Germinal center (tissue), 1 donor: ENCODE results near the gene KLK4.
"Not testable (repeated sequence)": the region's sequence is repeated elsewhere in the genome, so short reads cannot be mapped to it uniquely, and the experiment has no call there.

ENCODE experiments used
- DNase-seq: peaks from one replicate; pipeline ENCODE4 v3.0.0; 2012; ENCODE audit warnings: mixed read lengths, low spot score

The KLK4 gene

DNA sequence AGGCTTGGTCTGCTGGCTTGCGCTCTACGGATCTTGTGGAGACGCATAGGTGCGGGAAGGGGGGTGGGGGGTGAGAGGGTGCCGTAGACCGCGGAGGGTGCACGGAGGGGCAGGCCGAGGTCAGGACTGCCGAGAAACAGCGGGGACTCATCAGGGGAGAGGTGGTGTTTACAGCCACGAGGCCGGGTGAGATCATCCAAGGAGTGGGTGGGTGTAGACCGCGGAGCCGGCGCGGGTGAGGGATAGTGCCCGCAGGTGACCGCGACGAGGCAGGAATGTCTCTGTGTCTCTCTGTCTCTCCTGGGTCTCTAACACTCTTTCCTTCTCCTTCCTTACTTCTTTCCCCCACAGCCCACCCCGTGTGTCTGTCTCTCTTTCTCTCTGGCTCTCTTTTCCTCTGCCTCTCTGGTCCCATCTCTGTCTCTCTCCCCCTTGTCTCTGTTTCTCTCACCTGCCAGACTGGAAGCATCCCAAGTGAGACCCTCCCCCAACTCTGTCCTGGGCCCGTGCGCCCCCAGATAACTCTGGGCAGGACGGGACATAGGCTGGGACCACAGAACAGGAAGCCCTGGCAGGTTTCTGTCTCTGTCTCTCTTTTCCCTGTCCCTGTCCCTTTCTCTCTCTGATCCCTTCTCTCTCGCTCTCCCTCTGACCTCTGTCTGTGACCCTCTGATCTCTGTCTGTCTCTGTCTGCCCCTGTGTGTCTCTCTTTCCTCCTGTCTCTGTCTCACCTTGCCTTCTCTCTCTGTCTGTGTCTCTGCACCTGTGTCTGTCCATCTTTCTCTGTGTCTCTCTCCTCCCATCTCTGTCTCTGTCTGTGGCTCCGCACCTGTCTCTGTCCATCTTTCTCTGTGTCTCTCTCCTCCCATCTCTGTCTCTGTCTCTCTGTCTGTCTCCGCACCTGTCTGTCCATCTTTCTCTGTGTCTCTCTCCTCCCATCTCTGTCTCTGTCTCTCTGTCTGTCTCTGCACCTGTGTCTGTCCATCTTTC is 1.8 kb upstream of the KLK4 start:
- DNase-seq = no peak

DNA sequence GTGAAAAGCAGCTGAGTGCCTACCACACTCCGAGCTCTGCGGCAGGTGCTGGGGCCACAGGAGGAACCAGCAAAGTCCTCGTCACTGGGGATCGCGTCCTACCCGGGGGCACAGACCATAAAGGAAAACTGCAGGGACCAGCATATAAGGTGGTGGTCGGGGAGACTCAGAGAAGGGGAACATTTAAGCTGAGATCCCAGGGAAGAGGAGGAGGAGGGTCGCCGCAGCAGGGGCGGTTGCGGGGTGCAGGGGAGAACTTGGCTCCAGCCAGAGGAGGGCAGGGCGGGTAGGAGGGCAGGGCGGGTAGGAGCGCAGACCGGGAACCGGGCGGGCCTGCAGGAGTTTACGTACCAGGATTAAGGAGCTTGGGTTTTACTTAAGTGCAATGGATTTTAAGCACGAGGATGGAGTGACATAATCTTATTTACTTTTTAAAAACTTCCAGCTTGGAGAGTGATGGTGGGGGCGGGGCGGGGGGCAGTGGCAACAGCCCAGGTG is 956 bp upstream of the KLK4 start:
- no peak for DNase-seq

DNA sequence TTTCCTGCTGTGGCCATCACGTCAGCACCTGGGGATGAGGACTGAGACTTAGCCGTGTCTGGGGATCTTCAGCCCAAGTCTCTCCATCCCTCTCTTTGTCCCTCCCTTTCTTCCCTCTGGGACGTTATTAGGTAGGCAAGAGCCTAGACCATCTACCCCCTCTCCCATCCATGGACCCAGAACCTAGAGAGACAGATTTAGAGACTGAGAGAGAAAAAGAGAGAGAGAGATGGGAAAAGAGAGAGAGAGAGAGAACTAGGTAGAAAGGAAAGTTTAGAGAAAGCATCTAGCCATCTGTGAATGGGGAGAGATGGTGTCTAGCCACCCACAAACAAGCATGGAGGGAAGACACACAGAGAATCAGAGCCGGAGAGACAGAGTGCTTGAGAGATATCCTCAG is 473 bp downstream of the KLK4 start:
- DNase-seq = no peak

DNA sequence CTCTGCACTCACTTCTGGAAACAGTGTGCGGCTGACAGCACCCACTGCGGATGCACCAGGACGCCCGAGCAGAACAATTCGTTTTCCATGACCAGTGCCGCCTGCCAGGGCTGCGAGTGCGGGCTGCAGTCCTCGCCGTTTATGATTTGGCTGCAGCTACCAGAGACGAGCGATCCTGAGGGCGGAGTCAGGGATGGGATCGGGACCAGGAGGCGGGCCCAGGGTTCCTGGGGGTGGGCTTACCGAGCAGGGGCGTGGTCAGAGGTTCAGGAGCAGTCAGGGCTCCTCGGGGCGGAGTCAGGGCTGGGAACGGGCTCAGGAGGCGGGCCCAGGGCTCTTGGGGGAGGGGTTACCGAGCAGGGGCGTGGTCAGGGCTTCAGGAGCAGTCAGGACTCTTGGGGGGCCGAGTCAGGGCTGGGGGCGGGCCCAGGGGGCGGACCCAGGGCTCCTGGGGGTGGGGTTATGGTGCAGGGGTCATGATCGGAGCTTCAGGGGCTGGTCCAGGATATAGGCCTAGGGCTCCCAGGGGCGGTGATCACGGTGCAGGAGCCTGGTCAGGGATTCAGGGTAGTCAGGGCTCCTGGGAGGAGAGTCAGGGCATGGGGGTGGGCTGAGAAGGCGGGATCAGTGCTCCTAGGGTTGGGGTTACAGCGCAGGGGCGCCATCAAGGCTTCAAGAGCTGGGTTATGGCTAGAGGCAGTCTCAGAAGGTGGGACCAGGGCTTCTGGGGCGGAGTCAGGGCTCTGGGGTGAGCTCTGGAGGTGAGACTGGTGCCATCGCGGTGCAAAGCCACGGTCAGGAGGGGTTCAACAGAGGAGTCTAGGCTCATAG is 1.7 kb downstream of the KLK4 start:
- peak; percentile 82 for DNase-seq

DNA sequence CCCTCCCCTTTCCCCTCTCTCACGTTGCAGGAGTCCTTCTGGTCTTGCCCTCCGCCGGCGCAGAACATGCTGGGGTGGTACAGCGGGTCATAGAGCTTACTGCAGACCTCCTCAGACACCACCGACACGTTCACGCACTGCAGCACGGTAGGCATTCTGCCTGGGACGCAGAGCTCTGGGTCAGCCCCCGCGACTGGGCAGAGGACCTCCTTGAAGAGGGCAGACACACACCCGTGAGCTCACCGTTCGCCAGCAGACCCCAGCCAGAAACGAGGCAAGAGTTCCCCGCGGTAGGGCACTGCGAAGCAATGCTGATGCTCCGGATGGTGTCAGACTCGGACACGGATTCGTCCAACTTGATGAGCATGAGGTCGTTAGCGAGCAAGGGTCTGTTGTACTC is 2.9 kb downstream of the KLK4 start:
- DNase-seq = no peak

DNA sequence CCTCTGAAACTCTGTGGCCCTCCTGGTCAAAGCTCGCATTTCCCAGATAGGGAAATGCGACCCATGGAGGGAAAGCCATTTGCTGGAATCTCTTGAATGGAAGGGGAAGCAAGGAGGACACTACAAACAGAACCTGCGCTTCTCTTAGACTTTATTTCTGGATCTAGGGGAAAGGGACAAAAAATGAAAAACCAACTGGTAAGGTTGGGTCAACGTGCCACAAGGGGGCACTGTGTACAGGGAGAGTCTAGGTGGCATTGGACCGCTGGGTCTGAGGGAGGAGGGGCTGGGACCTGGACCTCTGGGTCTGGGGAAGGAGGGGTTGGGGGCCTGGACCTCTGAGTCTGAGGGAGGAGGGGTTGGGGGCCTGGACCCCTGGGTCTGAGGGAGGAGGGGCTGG is 5.0 kb downstream of the KLK4 start:
- peak; percentile 49 for DNase-seq

DNA sequence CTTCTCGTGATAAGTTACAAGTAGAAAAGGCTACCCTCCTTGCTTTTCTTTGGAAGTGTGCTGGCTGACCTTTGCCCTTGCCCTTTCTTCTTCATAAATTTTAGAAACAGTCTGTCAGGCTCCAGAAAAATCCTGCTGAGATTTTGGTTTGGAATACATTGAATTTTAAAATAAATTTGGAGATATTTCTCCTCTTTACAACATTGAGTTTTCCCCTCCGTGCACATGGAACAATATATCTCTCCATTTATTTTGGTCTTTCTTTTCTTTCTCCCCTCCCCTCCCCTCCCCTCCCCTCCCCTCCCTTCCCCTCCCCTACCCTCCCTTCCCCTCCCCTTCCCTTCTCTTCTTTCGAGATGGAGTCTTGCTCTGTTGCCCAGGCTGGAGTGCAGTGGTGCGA is 8.6 kb downstream of the KLK4 start:
- DNase-seq = no peak

DNA sequence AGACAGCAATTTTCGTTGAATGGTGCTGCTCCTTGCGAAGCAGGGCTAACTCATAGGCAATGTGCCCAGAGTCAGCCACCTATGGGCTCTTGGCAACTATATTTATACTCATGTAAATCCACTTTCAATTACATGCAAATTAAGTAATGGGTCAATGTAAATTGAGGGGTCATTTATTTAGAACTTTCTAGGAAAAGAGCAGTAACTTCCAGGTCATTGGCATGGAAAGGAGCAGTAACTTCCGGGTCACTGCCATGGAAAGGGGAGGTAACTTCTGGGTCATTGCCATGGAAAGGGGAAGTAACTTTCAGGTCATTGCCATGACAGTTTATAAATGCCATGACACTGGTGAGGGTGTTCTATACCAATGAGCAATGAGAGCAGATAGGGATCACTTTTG is 11.6 kb downstream of the KLK4 start:
- DNase-seq = no peak

DNA sequence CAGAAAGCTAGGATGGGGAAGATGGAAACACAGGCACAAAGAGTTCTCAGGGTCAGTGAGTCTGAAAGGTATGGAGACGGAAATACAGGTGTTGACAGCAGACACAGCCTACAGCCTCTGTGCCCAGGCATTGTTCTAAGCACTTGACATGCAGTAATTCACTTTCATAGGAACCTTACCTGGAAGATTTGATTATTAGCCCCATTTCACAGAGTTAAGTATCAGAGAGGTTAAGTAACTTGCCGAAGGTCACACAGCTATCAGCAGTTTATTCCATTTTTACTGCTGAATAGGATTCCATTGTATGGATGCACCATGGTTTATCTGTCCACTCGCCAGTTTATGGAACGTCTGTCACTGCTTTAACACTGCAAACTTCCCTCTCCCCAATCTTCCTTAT is 13.2 kb downstream of the KLK4 start:
- no peak for DNase-seq

DNA sequence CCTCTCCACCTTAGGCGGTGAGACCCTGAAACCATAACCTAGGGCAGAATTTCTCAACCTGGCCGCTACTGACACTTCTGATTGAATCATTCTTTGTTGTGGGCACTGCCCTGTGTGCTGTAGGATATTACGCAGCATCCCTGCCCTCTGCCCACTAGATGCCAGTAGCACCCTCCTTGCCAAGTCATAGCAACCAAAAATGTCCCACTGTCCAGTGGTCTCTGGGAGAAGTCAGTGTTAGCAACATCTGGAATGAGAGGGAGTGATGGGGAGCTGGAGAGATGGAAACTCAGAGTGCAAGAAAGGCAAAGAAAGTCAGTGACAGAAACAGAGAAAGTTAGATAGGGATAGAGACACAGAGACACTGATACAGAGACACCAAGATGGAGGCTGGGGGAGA is 13.6 kb downstream of the KLK4 start:
- DNase-seq = no peak

DNA sequence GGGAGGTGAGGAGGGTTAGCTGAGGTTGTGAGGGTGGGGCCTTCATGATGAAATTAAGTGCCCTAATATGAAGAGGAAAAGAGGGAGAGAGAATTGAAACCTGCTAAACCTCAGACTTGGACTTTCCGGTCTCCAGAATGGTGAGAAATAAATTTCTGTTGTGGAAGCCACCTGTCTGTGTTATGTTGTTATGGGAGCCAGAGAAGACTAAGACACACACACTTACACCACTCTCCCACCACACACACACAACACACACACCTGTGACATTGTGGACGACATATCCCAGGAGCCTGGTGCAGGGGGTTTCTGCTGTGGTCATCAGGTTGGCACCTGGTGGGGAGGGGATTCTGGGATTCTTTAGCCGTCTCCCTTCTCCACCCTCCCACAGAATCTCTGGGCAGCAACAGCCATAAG is 14.0 kb downstream of the KLK4 start:
- no peak for DNase-seq

DNA sequence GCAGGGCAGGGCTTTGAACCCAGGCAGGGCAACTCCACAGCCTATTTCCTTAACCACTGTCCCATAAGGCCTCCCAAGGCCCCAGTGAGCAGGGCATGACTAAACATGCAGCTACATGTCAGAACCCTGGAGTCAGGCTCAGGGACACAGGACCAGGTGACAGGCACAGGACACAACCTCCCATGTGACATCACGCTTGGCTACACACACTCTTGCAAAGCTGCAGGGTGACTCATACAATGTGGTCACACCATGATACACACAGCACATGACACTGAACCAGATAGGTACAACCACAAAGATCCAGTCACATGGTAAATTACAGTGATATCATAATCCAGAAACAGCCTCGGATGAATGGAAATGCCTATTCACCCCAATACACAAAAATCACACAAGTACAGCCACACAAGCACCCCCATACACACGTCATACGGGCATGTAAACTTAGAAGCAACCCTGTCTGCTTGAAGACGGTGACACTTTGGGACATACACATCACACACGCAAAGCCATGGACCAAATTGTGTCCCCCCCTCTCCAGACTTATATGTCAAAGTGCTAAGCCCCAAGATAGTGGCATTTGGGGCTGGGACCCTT is 14.5 kb downstream of the KLK4 start:
- DNase-seq = peak; percentile 60

DNA sequence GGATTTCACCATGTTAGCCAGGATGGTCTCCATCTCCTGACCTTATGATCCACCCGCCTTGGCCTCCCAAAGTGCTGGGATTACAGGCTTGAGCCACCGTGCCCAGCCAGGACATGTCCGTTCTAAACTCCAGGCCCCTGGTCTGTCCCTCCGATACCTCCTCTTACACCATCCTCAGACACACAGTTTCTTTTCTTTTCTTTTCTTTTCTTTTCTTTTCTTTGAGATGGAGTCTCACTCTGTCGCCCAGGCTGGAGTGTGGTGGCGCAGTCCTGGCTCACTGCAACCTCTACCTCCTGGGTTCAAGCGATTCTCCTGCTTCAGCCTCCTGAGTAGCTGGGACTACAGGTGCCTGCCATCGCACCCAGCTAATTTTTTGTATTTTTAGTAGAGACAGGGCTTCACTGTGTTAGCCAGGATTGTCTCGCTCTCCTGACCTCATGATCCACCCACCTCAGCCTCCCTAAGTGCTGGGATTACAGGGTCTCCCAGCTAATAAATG is 15.1 kb downstream of the KLK4 start:
- DNase-seq = not testable (repeated sequence)

DNA sequence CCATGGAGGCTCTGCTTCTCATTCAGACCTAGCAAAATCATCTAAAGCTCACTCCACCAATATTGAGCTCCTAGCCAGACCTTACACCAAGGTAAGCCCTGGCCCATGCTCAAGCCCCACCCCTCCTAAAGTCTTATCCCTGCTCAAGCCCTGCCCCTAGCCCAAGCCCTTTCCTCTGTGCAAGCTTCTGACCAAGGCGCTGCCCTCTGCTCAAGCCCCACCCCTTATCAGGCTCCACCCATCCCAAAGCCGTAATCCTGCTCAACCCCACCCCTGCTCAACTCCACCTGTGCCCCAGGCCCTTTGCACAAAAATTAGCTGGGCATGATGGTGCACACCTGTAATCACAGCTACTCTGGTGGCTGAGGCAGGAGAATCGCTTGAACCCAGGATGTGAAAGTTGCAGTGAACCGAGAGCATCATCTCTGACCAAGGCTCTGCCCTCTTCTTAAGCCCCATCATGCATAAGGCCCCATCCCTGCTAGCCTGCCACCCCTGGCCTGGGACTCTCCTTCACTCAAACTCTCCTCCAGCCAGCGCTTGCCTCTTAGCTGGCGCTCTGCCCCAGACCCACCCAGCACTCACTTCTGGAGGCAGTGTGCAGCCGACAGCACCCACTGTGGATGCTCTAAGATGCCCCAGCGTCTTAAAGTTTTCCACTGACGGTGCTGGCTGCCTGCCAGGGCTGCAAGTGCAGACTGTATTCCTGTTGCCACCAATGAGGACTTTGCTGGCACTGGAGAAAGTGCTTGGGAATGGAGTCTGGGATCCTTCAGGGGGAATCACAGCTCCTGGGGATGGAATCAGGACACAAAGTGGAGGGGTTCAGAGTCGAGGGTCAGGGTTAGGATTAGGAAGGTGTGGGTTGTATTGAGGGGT is 16.5 kb downstream of the KLK4 start:
- no peak for DNase-seq

DNA sequence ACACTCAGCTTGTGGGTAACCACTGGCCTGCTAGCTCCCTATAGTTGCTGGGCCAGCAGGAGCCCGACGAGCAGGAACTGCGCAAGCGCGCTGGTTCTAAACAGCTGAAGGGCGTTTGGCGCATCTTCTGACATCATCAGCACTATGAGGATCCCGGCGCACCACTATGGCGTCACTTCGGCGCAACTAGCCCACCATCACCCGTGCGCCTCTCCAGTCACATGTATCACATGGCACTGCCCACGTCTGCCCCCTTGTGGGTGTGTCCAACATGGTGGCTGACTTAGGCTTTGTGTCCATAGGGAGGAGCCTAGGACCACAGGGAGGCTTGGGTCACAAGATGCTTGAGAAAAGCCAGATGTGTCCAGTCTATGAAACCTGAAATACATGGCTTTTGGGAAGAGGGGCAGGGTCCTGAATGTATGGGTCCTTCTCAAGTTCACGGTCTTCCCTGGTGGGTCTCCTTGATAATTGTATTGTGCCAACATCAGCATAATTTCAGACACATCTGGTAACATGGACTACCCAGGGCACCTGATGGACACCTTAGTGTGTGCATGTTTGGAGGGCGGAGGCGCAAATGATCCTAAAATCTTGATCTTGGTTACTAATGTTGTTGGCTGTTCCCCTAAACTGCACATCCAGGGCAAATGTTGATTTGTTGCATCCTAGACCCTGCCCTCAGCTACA is 18.0 kb downstream of the KLK4 start:
- DNase-seq = no peak

DNA sequence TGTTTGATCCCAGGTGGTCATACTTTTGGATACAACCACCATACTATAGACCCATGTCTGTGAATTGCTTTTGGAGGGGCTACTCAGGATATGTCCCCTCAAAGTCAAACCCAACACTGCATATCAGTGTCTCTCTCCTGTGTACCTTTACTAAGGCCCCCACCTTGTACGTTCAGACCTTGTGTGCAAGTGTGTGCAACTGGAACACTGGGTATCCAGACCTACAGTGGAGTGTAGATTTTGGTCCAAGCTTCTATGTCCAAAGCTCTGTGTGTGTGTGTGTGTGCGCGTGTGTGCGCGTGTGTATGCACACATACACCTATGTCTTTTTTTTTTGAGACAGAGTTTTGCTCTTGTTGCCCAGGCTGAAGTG is 20.0 kb downstream of the KLK4 start:
- no peak for DNase-seq

DNA sequence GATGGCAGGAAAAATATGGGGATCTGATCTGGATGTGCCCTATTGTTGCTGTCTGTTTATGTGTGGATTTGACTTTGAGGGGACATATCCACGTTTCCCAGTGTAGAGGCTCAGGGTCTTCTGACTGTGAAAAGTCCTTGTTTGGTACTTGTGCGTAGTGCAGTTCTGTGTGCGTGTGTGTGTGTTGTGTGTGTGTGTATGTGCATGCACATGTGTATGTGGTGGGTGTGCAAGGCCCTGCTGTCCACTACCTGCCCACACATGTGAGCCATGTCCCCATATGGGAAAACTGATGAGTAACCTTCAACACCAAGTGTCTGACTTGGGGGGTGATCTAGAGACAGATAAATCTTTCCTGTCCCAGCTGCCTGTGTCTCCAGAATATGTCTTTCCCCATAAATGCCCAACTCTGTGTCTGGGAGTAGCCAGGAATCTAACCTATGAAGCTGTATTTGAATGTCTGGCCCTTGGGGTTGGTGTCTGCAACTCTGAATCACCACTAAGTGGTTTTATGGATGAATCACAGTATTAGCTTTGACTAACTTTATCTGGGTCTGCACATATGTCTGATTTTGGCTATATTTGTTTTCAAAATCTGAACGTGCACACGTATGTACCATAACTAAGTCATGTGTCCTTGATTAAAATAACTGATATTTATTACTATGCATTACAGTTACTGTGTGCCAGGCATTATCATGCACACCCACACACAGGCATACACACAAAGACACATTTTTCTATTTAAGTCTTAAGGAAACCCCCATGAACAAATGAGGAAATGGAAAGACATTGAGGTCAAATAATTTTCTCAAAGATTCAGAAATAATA is 20.6 kb downstream of the KLK4 start:
- DNase-seq = no peak

DNA sequence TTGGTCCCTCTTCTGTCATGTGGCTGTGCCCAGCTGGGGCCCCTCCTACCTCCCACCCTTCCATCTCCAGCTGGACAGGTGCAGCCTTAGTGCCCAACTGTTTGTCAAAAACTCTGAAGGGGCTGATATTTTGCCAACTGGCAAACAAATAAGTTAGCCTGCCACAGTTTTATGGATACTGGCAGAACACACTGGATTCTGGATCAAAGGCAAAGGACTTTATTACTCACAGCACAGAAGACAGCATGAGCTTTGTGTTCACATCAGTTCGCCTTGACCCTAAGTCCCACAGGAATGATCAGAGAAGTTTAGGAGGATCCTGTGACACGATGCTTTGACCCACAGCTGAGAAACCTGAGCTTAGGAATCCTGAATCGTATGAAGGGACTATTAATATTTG is 21.6 kb downstream of the KLK4 start:
- no peak for DNase-seq

DNA sequence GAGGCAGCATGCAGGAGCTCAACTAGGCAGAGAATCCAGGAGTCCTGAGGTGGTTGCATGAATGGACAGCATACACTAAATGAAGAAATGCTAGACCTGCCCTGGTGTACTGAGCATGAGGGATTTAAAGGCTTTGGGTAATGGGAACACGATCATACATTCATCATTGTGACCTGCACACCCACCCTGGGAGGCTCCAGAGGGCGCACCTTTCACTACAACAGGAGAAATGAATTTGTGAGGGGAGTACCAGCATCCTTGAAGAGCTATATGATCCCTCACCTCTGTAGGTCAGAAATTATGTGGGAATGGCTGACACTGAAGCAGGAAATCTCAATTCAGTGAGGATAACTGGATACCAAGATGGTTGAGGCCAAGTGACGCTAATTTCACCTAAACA is 29.0 kb downstream of the KLK4 start:
- no peak for DNase-seq

DNA sequence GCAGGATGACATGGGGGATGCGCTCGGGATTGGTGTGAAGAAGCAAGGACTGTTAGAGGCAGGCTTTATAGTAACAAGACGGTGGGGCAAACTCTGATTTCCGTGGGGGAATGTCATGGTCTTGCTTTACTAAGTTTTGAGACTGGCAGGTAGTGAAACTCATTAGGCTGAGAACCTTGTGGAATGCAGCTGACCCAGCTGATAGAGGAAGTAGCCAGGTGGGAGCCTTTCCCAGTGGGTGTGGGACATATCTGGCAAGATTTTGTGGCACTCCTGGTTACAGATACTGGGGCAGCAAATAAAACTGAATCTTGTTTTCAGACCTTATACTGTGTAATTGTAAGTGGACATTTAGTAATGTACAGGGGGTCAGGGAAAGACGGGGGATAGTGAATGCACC is 31.0 kb downstream of the KLK4 start:
- no peak for DNase-seq
